Measurements from ENCODE around the gene AP1S3. TPM values are rescaled to one million over a fixed set of nuclear protein-coding genes. Genes with fewer than 3 reads are reported as not detected.
A peak's percentile ranks its signal among the peaks of the same experiment; 100 is the strongest.

AP1S3 gene
- total and polyA plus RNA-seq, 4 donors = 4.6 to 14.2 (median 6.5) TPM

DNA sequence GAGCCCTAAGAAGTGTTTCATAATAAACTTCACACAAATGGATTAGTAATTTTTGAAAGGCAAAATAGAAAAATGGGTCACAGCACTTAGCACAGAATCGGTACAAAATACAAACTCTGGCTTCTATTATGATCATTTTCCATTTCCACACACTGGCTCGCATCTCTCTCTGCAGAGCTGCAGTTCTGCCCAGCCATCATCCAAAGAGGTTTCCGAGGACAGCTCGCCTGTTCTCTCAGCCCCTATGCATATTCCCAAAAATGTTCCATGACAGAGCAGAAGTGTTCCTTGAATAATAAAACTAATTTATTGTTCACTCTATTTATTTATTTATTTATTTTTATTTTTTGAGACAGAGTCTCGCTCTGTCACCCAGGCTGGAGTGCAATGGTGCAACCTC is 115.6 kb downstream of the AP1S3 start:
- Histone ChIP-seq H3K9me3 (ENCODE audit: control insufficient read depth in 4 of 4, insufficient read depth in 3 of 4, low read length in 3 of 4) (peaks cover 0 to under 1% (median 0%) of the 10 kb centered on the region in 4 donors), H3K4me3 (no peak overlapping the region), H3K9ac (ENCODE audit: insufficient read depth in 1 of 2, low read length in 2 of 2) (no peak overlapping the region), H3K27ac (ENCODE audit: low read depth in 1 of 2, low read length in 1 of 2) (no peak overlapping the region), H3K27me3 (ENCODE audit: control insufficient read depth in 3 of 3, insufficient read depth in 3 of 3, low read length in 2 of 3) (no peaks in the 10 kb centered on the region), H3K36me3 (ENCODE audit: control insufficient read depth in 4 of 4, insufficient read depth in 4 of 4, low read length in 4 of 4) (no peaks in the 10 kb centered on the region), H3K4me1 (ENCODE audit: control insufficient read depth in 5 of 5, insufficient read depth in 5 of 5, low read length in 5 of 5) (peaks cover 0 to 7% (median 1%) of the 10 kb centered on the region in 5 donors)
- DNase-seq (no peak), ATAC-seq (ENCODE audit: insufficient read depth, low FRiP score) (no peak)
- TF ChIP-seq, protein P1, sequence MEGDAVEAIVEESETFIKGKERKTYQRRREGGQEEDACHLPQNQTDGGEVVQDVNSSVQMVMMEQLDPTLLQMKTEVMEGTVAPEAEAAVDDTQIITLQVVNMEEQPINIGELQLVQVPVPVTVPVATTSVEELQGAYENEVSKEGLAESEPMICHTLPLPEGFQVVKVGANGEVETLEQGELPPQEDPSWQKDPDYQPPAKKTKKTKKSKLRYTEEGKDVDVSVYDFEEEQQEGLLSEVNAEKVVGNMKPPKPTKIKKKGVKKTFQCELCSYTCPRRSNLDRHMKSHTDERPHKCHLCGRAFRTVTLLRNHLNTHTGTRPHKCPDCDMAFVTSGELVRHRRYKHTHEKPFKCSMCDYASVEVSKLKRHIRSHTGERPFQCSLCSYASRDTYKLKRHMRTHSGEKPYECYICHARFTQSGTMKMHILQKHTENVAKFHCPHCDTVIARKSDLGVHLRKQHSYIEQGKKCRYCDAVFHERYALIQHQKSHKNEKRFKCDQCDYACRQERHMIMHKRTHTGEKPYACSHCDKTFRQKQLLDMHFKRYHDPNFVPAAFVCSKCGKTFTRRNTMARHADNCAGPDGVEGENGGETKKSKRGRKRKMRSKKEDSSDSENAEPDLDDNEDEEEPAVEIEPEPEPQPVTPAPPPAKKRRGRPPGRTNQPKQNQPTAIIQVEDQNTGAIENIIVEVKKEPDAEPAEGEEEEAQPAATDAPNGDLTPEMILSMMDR (IDR thresholded peaks at IDR 0.05; ENCODE audit: control extremely low read depth, extremely low read depth) = no peak
- WGBS, 2 donors = 90 to 92% methylated on average over 5 of the region's 5 CpGs

DNA sequence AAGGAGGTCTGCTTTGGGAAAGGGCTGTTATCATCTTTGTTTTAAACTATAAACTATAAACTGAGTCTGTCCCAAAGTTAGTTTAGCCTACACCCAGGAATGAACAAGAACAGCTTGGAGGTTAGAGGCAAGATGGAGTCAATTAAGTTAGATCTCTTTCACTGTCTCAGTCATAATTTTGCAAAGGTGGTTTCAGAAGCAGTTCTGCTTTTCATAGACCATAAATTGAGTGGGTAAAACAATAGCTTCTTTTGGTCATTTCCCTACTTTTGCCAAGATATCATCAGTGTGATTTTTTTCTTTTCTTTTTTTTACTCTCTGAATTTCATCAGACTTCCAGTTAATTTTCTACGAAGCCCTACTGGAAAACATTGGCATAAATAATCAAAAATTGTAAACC is 117.0 kb downstream of the AP1S3 start:
- WGBS, 2 donors = 79 to 80% methylated on average over 1 of the region's 1 CpG
- no peak for DNase-seq
- H3K27ac ChIP-seq (ENCODE audit: low read depth in 1 of 2, low read length in 1 of 2) = no peak overlapping the region
- no peak overlapping the region for H3K9ac ChIP-seq (ENCODE audit: insufficient read depth in 1 of 2, low read length in 2 of 2)
- peaks cover 0 to 2% (median 0%) of the 10 kb centered on the region in 4 donors for H3K9me3 ChIP-seq (ENCODE audit: control insufficient read depth in 4 of 4, insufficient read depth in 3 of 4, low read length in 3 of 4)
- H3K4me1 ChIP-seq (ENCODE audit: control insufficient read depth in 5 of 5, insufficient read depth in 5 of 5, low read length in 5 of 5) = peaks cover 0 to 3% (median 0%) of the 10 kb centered on the region in 5 donors
- TF ChIP-seq, protein P1 (IDR thresholded peaks at IDR 0.05; ENCODE audit: control extremely low read depth, extremely low read depth) = no peak
- no peaks in the 10 kb centered on the region for H3K27me3 ChIP-seq (ENCODE audit: control insufficient read depth in 3 of 3, insufficient read depth in 3 of 3, low read length in 2 of 3)
- H3K4me3 ChIP-seq = no peak overlapping the region
- no peaks in the 10 kb centered on the region for H3K36me3 ChIP-seq (ENCODE audit: control insufficient read depth in 4 of 4, insufficient read depth in 4 of 4, low read length in 4 of 4)
- no peak for ATAC-seq (ENCODE audit: insufficient read depth, low FRiP score)

DNA sequence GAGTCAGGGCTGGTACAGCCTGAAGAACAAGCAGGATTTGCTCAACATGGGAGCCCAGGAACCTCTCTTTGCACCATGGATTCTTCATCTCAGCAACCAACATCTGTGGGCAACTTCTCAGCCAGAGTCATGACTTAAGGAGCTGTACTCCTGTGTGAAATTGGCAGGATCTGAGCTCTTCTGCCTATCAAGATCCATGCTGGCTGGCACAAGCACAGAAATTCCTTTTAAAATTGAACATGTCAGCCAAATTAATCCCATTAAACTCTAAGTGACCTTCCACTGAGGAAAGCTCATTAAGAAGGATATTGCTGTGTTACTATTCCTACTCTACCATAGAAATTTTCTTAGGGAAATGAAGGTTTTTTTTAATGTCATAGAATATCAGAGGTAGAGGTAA is 124.7 kb downstream of the AP1S3 start:
- Histone ChIP-seq H3K27ac (ENCODE audit: low read depth in 1 of 2, low read length in 1 of 2) (no peak overlapping the region), H3K9me3 (ENCODE audit: control insufficient read depth in 4 of 4, insufficient read depth in 3 of 4, low read length in 3 of 4) (peaks cover 0 to 2% (median 0%) of the 10 kb centered on the region in 4 donors), H3K27me3 (ENCODE audit: control insufficient read depth in 3 of 3, insufficient read depth in 3 of 3, low read length in 2 of 3) (no peaks in the 10 kb centered on the region), H3K9ac (ENCODE audit: insufficient read depth in 1 of 2, low read length in 2 of 2) (no peak overlapping the region), H3K36me3 (ENCODE audit: control insufficient read depth in 4 of 4, insufficient read depth in 4 of 4, low read length in 4 of 4) (no peaks in the 10 kb centered on the region), H3K4me3 (no peak overlapping the region), H3K4me1 (ENCODE audit: control insufficient read depth in 5 of 5, insufficient read depth in 5 of 5, low read length in 5 of 5) (peaks cover 0 to 3% (median 0%) of the 10 kb centered on the region in 5 donors)
- ATAC-seq (ENCODE audit: insufficient read depth, low FRiP score) (no peak), DNase-seq (peak; percentile 34 to 53 (median 51))
- TF ChIP-seq, protein P1 (IDR thresholded peaks at IDR 0.05; ENCODE audit: control extremely low read depth, extremely low read depth) = no peak

All from lung (tissue), 12 donors.